M059J (cell line): ENCODE measurements around the gene MRAS. TPM values are rescaled to one million over a fixed set of nuclear protein-coding genes. Genes with fewer than 3 reads are reported as not detected.
A peak's percentile ranks its signal among the peaks of the same experiment; 100 is the strongest.
"Not testable (repeated sequence)": the region's sequence is repeated elsewhere in the genome, so short reads cannot be mapped to it uniquely, and the experiment has no call there.

ENCODE experiments used
- DNase-seq: peaks from one replicate; pipeline ENCODE4 v3.0.0-alpha.2; 2012; ENCODE audit warnings: low read depth
- total RNA-seq: library from RNA; depleted of rRNA; stranded (reverse); fragments of >200 nt; shearing (Covaris generic); gene quantifications from 2 replicates; pipeline ENCODE4 v1.2.3, GENCODE V29; 2014

MRAS gene
- total RNA-seq, 1 experiment from 2014 or later = 14.4 TPM

GRCh38 chr3:138389841-138390581, 41.6 kb downstream of the MRAS start:
- DNase-seq = peak; percentile 99

- DNase-seq = no peak
Measured at GRCh38 chr3:138390582-138390932, 42.2 kb downstream of the MRAS start.

DNA sequence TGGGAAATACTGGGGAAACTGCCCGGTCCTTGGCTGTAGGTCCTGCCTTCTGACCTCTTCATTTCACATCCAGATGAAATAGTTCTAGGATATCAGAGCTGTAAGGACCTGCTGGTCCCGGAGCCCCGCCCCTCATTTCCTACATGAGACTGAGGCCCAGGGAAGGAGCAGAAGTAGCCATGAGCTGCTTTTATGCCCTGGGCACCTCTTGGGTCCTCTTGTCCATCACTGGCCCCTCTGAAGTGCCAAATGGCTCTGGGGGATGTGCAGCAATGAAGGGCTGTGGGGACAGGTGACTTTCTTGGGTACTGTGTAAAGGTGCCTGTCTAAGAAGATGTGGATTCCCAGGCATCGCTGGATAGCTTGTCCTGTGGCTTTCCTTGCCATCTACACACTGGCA, 45.8 kb downstream of the MRAS start:
- DNase-seq = no peak

GRCh38 chr3:138394686-138395085, 46.3 kb downstream of the MRAS start:
- no peak for DNase-seq

DNA sequence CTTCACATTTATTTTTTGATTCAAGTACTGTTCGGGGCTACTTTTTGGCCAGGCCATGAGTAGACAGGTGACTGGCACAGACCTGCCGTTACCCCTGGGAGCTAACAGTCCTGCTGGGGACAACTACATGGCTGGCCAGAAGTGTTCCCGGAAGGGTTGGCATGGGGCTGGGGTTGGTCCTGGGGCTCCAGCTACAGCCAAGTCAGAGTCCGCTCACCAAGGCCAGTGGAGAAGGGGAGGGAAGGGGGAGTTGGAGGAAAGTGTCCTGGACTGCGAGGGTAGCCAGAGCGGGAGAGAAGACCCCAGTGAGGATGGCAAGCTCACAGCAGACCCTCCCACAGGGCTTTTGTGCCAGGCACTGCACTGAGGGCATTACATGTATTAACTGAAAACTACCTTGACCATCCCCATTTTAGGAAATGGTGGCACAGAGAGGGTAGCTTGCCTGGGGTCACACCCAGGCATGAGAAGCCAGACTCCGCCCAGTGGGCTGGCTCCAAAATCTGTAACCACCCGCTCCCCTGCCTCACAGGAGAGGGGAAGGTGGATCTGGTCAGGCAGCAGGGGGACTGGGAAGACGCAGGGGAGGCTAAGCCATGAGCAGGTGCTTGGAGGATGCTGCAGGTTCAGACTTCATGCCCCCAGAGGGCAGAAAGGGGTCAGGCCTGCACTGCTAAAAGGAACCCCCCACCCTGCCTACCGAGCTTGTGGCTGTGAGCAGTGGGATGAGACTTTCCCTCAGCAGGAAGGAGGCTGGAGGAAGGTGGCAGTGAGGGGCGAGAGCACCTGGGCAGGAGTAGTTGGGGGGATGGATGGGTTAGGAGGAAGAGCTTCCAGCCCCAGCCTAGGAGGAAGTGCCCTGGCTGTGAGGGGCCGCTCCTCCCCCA, 47.7 kb downstream of the MRAS start:
- no peak for DNase-seq

- DNase-seq = no peak
Measured at GRCh38 chr3:138396752-138397410, 48.5 kb downstream of the MRAS start.

DNA sequence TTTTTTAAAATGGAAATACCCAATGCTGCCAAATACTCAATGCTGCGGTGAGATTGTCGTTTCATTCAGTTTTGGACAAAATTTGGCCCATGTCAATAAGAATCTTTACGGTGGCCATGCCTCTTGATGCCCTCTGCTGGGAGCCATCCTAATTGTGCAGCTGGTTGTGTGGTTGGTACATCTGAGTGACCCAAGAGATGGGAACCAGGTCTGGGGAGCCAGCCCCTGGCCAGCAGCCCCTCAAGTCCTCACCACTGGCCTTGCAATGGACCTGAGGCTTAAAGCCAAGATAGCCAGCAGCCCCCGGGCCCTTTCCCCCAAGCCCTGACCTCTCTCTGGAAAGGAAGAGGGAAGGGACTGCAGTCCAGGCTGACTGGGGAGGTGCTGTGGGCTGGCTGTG, 49.6 kb downstream of the MRAS start:
- DNase-seq = no peak

DNA sequence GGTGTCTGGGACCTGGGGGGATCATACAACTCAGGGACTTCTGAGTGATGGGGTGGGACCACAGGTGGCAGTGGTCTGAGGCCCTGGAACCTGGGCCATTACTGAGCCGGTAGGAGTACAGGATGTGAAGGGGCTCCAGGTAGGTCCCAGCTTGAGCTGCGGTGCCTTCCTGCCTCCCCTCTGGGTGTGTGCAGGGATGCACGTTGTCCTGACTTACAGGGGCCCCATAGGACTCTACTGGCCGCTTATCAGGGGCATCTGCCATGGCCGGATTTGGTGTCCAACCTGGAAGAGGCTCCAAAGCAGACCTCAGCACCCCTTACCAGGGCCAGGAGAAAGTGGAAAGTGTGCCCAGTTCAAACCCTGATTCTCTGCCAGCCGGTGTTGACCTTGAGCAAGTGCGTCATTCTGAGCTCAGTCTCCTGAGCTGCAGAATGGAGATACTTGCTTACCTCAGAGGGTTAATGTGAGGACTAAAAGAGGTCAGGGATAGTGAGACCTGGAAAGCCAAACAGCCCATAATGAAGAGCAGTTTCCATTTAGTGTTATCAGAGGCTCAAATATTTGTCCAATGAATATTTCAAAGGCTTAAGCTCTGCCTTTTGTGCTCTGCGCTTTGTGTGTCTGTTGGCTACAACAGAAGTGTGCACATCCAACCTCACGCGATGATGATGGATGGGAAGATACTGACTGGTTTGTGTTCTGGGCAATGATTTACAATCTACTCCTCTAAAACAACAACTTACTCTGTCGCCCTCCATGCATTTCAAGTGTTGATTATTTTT, 50.6 kb downstream of the MRAS start:
- no peak for DNase-seq

GRCh38 chr3:138399766-138400165, 51.4 kb downstream of the MRAS start:
- no peak for DNase-seq

DNA sequence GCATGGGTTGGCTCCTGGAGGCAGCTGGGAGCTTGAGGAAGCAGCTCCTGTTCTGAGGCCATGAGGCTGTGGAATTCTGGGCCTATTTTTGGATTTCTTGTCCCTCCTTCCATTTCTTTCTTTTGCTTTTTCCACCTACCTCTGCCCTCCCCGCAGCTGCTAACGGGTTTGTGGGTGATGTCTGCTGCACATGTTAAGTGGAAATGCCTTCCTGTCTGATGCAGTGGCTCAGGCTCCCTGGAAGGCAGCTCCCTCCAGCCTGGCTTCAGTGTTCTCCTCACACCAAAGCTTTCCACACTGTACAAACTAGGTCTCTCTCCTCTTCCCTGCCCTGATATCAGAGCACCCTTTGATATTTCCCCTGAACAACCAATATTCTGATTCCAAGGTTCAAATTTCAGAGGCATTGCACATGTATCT, 52.3 kb downstream of the MRAS start:
- no peak for DNase-seq

- no peak for DNase-seq
Measured at GRCh38 chr3:138401834-138402233, 53.5 kb downstream of the MRAS start.

GRCh38 chr3:138404121-138404520, 55.7 kb downstream of the MRAS start:
- no peak for DNase-seq

DNA sequence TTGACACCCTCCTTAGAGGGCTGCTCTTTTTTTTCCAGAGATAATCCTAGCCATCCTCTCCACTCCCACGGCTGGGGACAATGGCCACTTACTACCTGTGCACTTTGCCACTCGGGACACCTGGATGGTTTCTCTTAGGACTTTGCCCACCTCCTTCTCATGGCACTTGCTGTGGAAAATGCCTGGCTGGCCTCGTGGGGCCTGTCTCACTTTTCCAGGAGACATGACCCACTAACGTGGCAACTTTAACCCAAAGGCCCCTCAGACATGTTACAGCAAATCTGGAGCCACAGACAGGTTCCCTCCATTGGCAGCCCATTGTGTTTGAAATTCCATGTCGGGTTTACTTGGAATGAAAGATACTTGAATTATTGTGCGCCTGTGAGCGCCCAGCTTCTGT, 56.6 kb downstream of the MRAS start:
- DNase-seq = no peak

- no peak for DNase-seq
Measured at GRCh38 chr3:138405486-138405885, 57.1 kb downstream of the MRAS start.

DNA sequence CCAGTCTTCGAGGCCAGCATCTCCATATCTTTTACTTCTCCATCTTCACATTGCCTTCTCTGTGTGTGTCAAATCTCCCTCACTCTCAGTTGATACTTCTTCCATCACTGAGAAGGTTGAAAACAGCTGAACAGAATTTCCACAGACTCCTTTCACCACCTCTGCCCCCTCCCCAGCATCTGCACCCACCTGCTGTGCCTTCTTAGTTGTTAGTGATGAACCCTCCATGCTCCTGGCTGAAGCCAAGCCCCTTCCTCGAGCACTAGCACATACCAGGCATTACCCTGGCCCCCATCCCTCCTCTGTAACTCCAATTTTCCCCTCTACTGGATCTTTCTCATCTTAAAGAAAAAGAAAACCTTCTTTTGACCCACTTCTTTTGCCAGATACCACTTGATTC, 58.2 kb downstream of the MRAS start:
- DNase-seq = no peak

- DNase-seq = no peak
Measured at GRCh38 chr3:138407236-138407907, 59.0 kb downstream of the MRAS start.

DNA sequence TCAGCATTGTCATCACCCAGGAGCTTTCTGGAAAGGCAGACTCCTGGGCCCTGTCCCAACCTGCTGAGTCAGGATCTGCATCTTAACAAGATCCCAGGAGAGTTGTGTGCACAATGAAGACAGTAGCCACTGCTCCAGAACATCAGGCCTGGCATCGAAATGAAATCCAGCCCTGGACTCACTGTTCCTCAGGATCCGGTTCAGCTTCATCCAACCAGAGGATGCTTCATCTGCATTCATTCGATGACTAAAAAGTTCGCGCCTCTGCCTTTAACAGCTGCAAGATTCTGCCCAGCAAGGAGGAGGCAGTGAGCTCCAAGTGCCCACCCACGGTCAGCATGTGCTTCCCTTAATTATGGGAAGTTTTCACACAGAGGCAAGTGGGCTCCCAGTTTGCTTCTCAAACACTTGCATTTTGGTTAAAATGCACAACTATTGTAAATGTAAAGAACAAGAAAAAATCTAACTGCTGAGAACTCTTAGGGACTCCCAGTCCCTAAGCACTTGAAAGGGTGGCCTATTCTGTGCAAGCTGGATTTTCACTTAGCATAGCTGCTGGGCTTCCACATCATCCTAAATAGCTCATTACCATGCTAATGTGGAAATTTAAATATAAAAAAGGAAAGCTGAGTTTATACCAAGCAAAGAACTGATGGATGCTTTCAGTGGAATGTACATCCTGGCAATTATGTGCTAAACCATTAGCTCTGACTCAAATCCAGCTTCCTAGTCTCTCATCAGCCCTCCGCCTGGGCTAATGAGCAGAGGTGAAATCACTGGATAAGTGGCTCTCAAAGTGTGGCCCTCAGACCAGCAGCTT, 60.6 kb downstream of the MRAS start:
- DNase-seq = no peak

- DNase-seq = peak; percentile 75
Measured at GRCh38 chr3:138412821-138413551, 64.6 kb downstream of the MRAS start.

DNA sequence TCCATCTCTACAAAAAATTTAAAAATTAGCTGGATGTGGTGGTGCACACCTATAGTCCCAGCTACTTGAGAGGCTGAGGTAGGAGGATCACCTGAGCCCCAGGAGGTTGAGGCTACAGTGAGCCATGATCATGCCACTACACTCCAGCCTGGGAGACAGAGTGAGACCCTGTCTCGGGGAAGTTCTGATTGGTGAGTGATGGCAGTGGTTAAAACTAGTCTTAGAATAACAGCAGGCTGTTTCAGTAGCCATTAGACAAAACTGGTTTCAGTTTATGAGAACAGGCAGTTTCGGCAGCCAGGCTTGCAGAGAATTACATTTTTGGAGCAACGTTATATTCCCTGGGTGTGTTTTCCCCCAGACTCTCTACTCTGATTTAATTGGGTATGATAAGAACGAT, 67.9 kb downstream of the MRAS start:
- not testable (repeated sequence) for DNase-seq

DNA sequence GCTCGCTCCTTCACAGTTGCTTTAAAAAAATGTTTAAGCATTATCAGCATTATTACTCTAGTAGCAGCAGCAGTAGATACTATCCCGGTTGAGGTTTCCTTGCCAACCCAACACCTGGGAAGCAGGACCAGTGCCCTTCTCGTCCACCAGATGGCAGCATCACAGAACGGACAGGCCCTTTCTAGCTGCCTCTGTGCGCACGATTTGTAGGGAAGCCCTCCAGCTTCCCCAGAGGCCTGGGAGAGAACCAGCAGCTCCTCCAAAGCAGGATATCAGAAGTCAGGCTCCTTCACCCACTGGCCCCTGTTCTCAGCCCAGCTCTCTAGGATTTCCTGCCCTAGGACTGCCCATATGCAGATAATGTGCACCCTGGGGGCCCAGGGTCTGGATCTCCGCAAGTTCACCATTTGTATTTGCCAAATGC, 69.2 kb downstream of the MRAS start:
- DNase-seq = peak; percentile 85
